HG03175 (cell line): Measurements from ENCODE around the gene SPP2.

ENCODE experiments used
- ATAC-seq: cut with Tn5 transposase; IDR thresholded peaks from one replicate; pipeline ENCODE4 v1.9.1; 2021; ENCODE audit warnings: mild to moderate bottlenecking, moderate library complexity; ENCODE audit not compliant: unreplicated experiment

Gene SPP2

GRCh38 chr2:234033885-234034284 is 16.6 kb upstream of the SPP2 start:
- no peak for ATAC-seq

- ATAC-seq, result no peak
These were observed 12.3 kb upstream of the SPP2 start for GRCh38 chr2:234038076-234038802.

- no peak for ATAC-seq
These were observed 6.3 kb upstream of the SPP2 start for GRCh38 chr2:234044157-234044556.

DNA sequence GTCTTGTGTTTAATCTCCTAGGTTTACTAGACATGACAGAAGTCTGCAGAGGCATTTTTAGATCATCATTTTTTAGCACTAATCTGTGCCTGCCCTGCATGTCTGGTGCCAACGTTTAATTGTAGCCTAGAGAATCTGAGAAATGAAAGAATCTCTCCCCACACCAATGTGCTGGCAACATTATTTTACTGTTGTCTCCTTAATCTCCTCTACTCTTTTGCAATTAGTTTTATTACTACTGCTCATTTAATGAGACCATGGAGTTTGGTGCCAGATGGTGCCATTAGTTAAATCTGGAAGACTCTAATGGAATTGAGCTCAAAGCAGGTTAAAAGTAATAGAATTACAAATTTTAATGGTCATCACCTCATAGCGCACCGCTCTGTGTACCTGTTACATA is 4.0 kb upstream of the SPP2 start:
- ATAC-seq, result no peak

- ATAC-seq, result no peak
These were observed 3.1 kb upstream of the SPP2 start for GRCh38 chr2:234047361-234047760.

DNA sequence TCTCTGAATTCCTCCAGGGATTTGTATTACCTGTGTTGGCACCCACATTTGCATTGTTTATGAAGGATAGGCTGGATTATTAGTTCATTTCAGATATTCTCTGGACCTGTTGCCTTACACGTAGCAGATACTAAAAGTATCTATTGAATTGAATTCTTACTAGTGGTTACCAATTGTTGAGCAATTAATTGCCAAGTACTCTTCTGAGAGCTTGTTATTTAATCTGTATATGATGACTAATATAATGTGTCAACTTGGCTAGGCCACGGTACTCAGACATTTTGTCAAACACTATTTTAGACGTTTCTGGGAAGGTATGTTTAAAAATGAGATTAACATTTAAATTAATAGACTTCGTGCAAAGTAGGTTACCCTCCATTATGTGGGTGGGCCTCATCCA is 2.5 kb upstream of the SPP2 start:
- no peak for ATAC-seq

DNA sequence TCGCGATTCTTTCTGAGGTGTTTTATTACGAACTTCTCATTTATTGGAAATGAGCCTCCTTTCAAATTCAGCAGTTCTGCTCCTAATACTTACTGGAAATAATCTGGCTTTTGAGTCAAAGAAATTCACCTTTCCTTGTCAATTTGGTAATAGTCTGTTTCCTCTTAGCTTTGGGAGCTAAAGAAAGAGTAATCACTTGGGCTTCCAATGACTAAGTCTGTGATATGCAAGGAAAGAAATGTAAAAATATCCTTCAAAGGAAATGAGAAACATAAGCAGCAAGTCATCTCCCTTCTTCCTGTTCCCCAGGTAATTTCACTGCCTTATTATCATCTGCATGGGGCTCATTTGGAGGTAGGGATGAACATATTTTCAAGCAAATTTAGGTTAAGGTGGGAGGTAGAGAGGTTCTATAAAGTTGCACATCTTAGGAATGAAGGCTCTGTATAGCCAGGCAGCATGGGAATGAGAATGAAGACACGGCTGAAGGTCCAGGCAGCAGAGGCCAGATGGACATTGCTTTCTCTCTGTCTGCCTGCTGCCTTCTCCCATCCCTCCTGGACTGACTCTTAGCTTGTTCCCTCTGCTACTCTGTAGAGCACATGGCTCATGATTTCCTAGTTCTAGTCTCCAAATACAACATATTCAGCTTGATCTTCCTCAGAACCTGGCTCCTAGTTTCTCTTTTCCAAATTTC is 1.0 kb downstream of the SPP2 start:
- ATAC-seq, result no peak

DNA sequence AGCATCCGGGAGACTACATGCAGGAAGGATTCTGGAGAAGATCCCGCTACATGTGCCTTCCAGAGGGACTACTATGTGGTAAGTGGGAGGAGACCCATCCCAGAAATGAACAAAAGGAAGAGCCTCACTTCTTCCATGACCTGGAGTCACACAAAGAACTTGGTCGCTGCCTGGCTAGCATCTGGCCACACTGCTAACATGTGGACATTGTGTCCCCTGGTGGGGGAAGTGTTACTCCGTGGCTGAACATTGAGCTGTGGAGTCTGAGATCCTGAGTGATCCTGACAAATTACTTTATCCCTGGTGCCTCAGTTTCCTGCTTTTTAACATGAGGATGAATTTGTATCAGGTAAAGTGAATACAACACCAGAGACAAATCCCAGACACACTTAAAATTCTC is 8.4 kb downstream of the SPP2 start:
- ATAC-seq, result no peak

GRCh38 chr2:234060236-234060635 is 9.7 kb downstream of the SPP2 start:
- ATAC-seq, result no peak

- ATAC-seq, result no peak
These were observed 11.2 kb downstream of the SPP2 start for GRCh38 chr2:234061624-234062257.

DNA sequence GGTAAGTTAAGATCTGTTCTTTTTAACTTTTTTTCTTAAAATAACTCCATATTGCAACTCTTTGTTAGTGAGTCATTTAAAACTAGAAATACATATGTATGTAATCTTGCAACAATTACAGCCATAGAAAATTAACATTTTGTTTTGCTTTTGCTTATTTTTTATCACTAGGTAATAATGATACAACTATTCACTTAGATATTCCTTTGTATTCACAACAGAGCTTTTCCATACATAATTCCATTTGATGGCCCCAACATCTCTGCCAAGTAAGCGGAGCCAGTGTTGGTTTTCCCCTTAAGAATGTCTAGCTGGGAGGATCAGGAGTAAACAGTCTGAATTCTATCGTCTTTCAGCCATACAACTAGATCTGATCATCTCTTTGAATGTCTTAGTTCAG is 16.1 kb downstream of the SPP2 start:
- ATAC-seq, result no peak

DNA sequence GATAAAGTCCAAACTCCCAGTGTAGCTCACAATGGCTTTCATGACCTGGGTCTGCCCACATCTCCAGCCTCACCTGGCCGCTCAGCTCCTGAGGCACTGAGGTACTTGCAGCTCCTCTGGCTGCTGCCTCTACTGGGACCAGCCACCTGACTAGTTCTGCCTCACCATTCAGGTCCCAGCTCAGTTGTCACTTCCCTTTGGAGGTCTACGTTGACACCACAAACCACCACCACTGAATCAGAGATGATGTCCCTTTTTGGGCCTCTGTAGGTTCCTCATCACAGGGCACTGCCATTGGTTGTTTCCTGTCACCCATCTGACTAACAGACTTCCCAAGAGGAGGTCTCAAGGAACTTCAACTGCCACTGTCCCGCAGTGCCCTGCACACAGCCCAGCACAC is 21.2 kb downstream of the SPP2 start:
- ATAC-seq, result no peak

DNA sequence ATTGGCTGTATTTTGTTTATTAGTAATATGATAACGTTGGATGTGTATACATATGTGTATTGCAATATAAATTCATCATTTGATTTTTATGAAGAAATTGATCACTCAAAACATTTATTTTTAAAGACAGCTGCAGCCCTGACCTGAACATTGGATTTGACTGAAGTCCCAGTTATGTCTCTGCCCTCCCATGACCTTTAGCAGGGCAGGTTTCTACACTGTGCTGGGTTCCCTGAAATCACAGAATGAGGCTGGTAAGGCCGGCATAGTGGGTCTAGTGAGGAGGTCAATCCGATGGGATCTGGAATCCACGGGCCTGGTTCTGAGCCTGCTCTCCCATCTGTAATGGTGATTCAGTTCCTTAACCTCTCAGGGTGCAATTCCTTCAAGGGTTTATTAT is 22.0 kb downstream of the SPP2 start:
- ATAC-seq, result no peak

GRCh38 chr2:234074751-234075517 is 24.4 kb downstream of the SPP2 start:
- no peak for ATAC-seq

DNA sequence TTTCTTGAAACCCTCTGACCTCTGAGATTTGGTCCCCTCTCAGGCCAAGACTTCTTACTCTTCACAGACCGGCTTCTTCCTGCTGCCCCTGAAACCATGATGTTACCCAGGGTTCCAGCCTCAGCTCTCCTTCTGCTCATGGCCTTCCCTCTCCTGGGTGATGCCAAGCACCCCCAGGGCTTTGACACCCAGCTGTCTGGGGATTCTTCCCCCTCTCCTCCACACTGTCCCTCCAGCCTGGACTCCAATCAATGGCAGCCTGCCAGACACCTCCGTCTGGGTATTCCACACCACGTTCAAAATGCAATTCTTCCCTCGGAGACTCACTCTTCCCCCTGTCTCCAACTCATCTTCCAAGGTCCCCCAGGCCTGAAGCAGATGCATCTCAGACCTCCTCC is 25.0 kb downstream of the SPP2 start:
- ATAC-seq, result no peak

DNA sequence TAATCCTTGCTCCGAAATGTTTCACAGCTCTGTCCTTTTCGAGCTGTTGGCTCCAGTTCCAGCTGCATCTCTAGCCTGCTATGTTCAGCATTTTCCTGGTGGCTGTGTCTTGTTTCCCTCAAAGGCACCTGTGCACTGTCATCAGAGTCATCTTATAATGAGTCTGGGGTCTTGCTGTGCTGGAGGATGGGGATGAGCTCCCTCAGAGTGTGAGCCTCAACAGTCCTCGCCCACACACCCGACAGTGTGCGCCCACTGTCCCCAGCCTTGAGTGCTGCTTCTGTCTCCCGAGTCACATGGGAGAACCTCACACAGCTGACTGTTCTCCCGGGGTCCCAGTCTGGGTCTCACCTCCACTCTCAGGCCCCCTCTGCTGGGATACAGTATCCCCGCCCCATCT is 25.4 kb downstream of the SPP2 start:
- no peak for ATAC-seq

DNA sequence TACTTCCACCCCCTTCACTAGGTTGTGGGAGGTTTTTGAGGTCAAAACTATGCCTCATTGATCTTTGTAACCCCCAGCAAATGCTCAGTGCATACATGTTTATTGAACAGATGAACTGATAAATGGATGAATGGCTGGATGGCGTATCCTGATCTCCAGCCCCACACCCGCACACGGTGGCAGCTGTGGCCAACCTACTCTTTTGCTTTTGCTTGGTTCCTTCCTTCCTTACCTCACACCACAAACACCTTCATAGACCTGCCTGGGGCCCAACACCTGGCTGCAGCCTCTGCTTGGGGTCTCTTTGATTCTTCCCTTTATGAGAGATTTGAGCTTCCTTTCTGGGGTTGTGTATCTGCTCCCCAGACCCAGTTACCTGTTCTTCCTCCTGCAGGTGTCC is 25.9 kb downstream of the SPP2 start:
- ATAC-seq, result no peak

- ATAC-seq, result no peak
These were observed 27.6 kb downstream of the SPP2 start for GRCh38 chr2:234078129-234078528.

DNA sequence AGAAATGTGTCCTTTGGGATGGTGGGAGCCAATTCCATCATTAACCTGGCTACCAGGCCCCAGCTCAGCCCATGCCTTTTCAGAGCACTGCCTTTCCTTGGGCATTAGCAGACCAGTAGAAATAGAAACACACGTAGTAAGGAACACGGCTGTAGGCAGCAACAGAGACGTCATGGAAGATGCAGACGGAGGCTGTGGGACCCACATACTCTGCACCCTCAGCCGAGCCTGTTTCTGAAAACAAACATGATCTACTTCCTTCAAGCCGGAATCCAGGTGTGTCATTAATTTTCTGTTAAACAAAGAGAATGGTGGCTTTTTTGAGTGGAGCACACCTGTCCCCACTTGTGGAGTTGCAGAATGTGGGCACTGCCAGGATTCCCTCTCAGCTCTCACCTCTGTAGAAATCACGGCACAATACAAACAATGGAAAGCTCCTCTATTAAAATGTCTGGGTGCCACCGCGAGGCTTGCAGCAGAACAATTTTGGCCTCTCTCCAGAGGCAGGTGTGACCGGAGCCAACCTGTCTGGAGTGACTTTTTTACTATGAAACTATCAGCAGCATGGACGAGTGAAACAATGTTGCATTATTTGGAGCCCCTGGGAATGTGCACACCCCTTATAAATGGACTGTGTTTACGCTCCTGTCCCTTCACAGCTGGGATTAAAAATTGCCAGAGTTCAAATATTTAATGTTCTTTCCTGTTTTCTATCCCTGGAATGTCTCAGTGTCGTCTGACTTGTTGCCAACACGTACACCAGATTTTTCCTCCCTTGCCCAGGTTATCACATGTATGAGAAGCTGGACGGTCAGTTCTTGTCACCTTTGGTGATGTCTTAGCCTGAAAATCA is 31.7 kb downstream of the SPP2 start:
- no peak for ATAC-seq

GRCh38 chr2:234083572-234084348 is 33.3 kb downstream of the SPP2 start:
- no peak for ATAC-seq
